B cell (primary cell): ENCODE results near the gene PAWR.

Experiments
- CTCF ChIP-seq: fragments of 200-600 bp; IDR thresholded peaks from one replicate; pipeline ENCODE4 v1.8.0; 2022; ENCODE audit warnings: antibody characterized with exemption, mild to moderate bottlenecking
- EZH2 ChIP-seq: IDR thresholded peaks from 2 replicates; pipeline ENCODE4 v1.6.1; 2012; ENCODE audit warnings: borderline replicate concordance, low read depth, mild to moderate bottlenecking, moderate library complexity, low read length; ENCODE audit not compliant: insufficient read depth, poor library complexity, severe bottlenecking

GRCh38 chr12:79686171-79686570 lies 4.6 kb downstream of the PAWR start:
- TF ChIP-seq CTCF (no peak), EZH2 (no peak)
